ENCODE results near the gene IMMP2L.

- TF ChIP-seq CTCF (IDR thresholded peaks at IDR 0.05) (no peak), POLR2A (IDR thresholded peaks at IDR 0.05; ENCODE audit: low read depth) (no peak)
These were observed 720.3 kb downstream of the IMMP2L start for GRCh38 chr7:110841840-110842545.

Measured in esophagus muscularis mucosa (tissue), 3 donors.